Measurements from ENCODE around the gene COMMD2. TPM values are rescaled to one million over a fixed set of nuclear protein-coding genes. Genes with fewer than 3 reads are reported as not detected.

Gene COMMD2
- total RNA-seq, 1 experiment from 2014 or later: 64.9 TPM

DNA sequence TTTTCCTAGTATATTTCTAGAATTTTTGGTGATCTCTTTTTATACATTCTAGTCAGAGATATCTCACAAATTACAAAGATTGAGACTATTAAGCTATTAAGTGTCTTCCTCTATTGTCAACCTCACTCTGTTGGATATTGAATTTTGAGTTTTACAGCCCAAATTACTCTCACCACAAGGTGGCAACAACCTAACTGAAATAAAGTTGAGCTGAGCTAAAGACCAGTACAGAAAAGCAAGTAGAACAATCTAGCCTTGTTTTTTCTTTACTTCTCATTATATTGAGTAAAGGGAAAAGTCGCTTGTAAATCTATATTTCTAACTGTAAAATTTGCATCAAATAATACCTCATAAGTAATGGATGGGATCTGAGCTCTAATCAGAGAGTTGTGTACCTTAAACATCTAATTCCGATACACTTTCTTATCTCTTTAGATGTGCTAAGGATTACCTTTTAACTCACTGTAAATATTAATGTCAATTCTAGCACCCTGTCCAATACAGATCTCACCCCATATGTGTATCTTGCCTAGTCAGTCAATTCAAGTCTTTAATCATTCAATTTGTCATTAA is 13.6 kb upstream of the COMMD2 start:
- no peak overlapping the region for H4K91ac ChIP-seq (ENCODE audit: insufficient read length, low read depth, low read length)
- no peak overlapping the region for H3K14ac ChIP-seq (ENCODE audit: insufficient read depth, low read length)
- H2BK120ac ChIP-seq (ENCODE audit: low read depth, low read length, poor library complexity, severe bottlenecking): no peak overlapping the region
- no peak overlapping the region for H3K56ac ChIP-seq (ENCODE audit: insufficient read length, low read depth, low read length)
- no CpG with 5 or more reads among the region's 2 CpGs for WGBS (ENCODE audit: extremely low coverage, insufficient read length, low lambda C conversion rate)
- no peak overlapping the region for H2BK5ac ChIP-seq (ENCODE audit: insufficient read length, low read length)
- H3K79me2 ChIP-seq (ENCODE audit: insufficient read depth, low read length): no peaks in the 10 kb centered on the region
- H4K20me1 ChIP-seq (ENCODE audit: control insufficient read depth, insufficient read depth, insufficient read length): no peaks in the 10 kb centered on the region
- H3K9me3 Mint-ChIP-seq: no peaks in the 10 kb centered on the region
- no peak overlapping the region for H3K27ac Mint-ChIP-seq
- no peak overlapping the region for H2BK15ac ChIP-seq (ENCODE audit: low read depth, low read length)
- TF ChIP-seq, protein P1, sequence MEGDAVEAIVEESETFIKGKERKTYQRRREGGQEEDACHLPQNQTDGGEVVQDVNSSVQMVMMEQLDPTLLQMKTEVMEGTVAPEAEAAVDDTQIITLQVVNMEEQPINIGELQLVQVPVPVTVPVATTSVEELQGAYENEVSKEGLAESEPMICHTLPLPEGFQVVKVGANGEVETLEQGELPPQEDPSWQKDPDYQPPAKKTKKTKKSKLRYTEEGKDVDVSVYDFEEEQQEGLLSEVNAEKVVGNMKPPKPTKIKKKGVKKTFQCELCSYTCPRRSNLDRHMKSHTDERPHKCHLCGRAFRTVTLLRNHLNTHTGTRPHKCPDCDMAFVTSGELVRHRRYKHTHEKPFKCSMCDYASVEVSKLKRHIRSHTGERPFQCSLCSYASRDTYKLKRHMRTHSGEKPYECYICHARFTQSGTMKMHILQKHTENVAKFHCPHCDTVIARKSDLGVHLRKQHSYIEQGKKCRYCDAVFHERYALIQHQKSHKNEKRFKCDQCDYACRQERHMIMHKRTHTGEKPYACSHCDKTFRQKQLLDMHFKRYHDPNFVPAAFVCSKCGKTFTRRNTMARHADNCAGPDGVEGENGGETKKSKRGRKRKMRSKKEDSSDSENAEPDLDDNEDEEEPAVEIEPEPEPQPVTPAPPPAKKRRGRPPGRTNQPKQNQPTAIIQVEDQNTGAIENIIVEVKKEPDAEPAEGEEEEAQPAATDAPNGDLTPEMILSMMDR (conservative IDR thresholded peaks at IDR 0.05): peak; percentile 67
- H3T11ph ChIP-seq (ENCODE audit: low read length): no peak overlapping the region
- H2BK20ac ChIP-seq (ENCODE audit: low read depth, low read length, poor library complexity, severe bottlenecking): no peak overlapping the region
- no peak overlapping the region for H3K4me2 ChIP-seq (ENCODE audit: insufficient read depth, insufficient read length, low read length)
- H3K27me3 Mint-ChIP-seq (ENCODE audit: low read depth): no peaks in the 10 kb centered on the region
- no peak for DNase-seq
- no peaks in the 10 kb centered on the region for H3K27me3 ChIP-seq (ENCODE audit: insufficient read depth, low read length)
- no peak overlapping the region for H3K27ac ChIP-seq (ENCODE audit: insufficient read length, low read depth, low read length)
- no peaks in the 10 kb centered on the region for H3K36me3 Mint-ChIP-seq (ENCODE audit: insufficient read depth in 1 of 3, low read depth in 3 of 3)
- no peaks in the 10 kb centered on the region for H3K23me2 ChIP-seq (ENCODE audit: insufficient read length, low read depth, low read length, poor library complexity, severe bottlenecking)
- H3K4me1 ChIP-seq (ENCODE audit: insufficient read depth, low read length): no peaks in the 10 kb centered on the region
- no peak overlapping the region for H3K4ac ChIP-seq (ENCODE audit: low read depth, low read length)
- no peak overlapping the region for H3K9ac ChIP-seq (ENCODE audit: extremely low read depth, insufficient read length, low read length)
- H2AK5ac ChIP-seq (ENCODE audit: insufficient read length, low read length): no peak overlapping the region
- no peaks in the 10 kb centered on the region for H3K4me1 Mint-ChIP-seq
- no peak overlapping the region for H4K5ac ChIP-seq (ENCODE audit: insufficient read length, low read depth, low read length)
- no peak overlapping the region for H2BK12ac ChIP-seq (ENCODE audit: insufficient read length, low read depth, low read length)
- no peak overlapping the region for H3K18ac ChIP-seq (ENCODE audit: insufficient read length, low read depth, low read length)
- no peak overlapping the region for H3K23ac ChIP-seq (ENCODE audit: insufficient read length, low read depth, low read length)
- H4K8ac ChIP-seq (replicated peaks; ENCODE audit: insufficient read length, low read depth, low read length): no peak overlapping the region
- no peaks in the 10 kb centered on the region for H3K79me1 ChIP-seq (ENCODE audit: insufficient read depth, low read depth, low read length, poor library complexity, severe bottlenecking)
- H3K9me3 ChIP-seq (ENCODE audit: control insufficient read depth, low read depth, low read length): no peaks in the 10 kb centered on the region
- H2AFZ ChIP-seq (ENCODE audit: low read length): no peak overlapping the region
- H3K4me3 Mint-ChIP-seq: no peak overlapping the region
